Measurements from ENCODE around the gene DGKZ.

DNA sequence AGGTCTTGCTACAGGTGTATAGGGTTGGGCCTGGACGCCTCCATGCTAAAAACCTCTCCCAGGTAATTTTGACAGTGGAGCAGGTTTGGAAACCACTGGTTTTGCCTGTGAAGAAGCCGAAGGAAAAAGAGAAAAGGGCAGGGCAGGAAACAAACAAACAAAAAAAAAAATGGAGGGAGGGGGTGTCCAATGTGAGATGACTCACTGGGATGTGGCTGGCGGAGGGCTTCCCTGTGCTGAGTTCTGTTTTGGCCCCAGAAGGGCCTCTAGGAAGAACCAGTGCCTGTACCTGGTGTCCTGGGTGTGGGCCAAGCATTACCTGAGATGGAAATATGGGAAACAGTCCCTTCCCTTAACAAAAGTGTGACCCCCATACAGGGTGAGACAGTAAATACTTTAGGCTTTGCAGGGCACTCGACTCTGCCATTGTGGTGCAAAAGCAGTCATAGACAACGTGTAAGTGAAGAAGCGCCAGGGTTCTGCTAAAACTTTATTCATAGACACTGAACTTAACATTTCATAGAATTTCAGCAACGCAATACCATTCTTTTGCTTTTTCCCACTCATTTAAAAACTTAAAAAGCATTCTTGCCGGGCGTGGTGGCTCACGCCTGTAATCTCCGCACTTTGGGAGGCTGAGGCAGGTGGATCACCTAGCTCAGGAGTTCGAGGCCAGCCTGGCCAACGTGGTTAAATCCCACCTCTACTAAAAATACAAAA, 9.5 kb upstream of the DGKZ start:
- TF ChIP-seq YY1 (IDR thresholded peaks at IDR 0.05; ENCODE audit: insufficient read depth, insufficient read length), result no peak
- TF ChIP-seq ZNF274 (IDR thresholded peaks at IDR 0.05; ENCODE audit: low read depth, low read length), result no peak

Data from NT2/D1 (cell line).